Measurements from ENCODE around the gene ANO10.

GRCh38 chr3:43353393-43353792 is 268.4 kb downstream of the ANO10 start:
- TF ChIP-seq YY2 (tag by site-specific recombination; IDR thresholded peaks at IDR 0.05) (no peak), ZNF184 (tag by site-specific recombination; IDR thresholded peaks at IDR 0.05) (no peak), ZNF133 (tag by site-specific recombination; IDR thresholded peaks at IDR 0.05) (no peak), PRDM4 (tag by site-specific recombination; IDR thresholded peaks at IDR 0.05) (no peak), ZNF274 (IDR thresholded peaks at IDR 0.05; ENCODE audit: low read length) (no peak), ZNF274 (tag by site-specific recombination; IDR thresholded peaks at IDR 0.05; ENCODE audit: borderline replicate concordance) (no peak), OVOL3 (tag by site-specific recombination; IDR thresholded peaks at IDR 0.05) (no peak)
